Measurements from ENCODE around the gene SLC15A2. TPM values are rescaled to one million over a fixed set of nuclear protein-coding genes. Genes with fewer than 3 reads are reported as not detected.

SLC15A2 gene, protein sequence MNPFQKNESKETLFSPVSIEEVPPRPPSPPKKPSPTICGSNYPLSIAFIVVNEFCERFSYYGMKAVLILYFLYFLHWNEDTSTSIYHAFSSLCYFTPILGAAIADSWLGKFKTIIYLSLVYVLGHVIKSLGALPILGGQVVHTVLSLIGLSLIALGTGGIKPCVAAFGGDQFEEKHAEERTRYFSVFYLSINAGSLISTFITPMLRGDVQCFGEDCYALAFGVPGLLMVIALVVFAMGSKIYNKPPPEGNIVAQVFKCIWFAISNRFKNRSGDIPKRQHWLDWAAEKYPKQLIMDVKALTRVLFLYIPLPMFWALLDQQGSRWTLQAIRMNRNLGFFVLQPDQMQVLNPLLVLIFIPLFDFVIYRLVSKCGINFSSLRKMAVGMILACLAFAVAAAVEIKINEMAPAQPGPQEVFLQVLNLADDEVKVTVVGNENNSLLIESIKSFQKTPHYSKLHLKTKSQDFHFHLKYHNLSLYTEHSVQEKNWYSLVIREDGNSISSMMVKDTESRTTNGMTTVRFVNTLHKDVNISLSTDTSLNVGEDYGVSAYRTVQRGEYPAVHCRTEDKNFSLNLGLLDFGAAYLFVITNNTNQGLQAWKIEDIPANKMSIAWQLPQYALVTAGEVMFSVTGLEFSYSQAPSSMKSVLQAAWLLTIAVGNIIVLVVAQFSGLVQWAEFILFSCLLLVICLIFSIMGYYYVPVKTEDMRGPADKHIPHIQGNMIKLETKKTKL
- total RNA-seq (1 to 10 TPM; 1.4 to 4.0 (median 2.4) TPM), polyA plus RNA-seq (1 to 10 TPM in 2 of 3 donors, under 1 TPM in 1; 0.51 to 2.1 (median 1.2) TPM)
- long read RNA-seq, donor 1, result 0 reads
- long read RNA-seq, donor 2, full-length matches to known transcripts, result 1 of 1 reads
- long read RNA-seq, donor 2, partial matches to known transcripts, result 0 of 1 reads
- long read RNA-seq, donor 2, other reads (novel, unspliced or antisense), result 0 of 1 reads
- long read RNA-seq, donor 3, result 0 reads
- long read RNA-seq, donor 4, result 0 reads
- long read RNA-seq, donor 5, result 0 reads
- long read RNA-seq, donor 6, result 0 reads
- long read RNA-seq, donor 7, partial matches to known transcripts, result 0 of 1 reads
- long read RNA-seq, donor 7, other reads (novel, unspliced or antisense), result 0 of 1 reads
- long read RNA-seq, donor 8, result 0 reads
- long read RNA-seq, donor 9, result 0 reads
- long read RNA-seq, donor 10, result 0 reads

DNA sequence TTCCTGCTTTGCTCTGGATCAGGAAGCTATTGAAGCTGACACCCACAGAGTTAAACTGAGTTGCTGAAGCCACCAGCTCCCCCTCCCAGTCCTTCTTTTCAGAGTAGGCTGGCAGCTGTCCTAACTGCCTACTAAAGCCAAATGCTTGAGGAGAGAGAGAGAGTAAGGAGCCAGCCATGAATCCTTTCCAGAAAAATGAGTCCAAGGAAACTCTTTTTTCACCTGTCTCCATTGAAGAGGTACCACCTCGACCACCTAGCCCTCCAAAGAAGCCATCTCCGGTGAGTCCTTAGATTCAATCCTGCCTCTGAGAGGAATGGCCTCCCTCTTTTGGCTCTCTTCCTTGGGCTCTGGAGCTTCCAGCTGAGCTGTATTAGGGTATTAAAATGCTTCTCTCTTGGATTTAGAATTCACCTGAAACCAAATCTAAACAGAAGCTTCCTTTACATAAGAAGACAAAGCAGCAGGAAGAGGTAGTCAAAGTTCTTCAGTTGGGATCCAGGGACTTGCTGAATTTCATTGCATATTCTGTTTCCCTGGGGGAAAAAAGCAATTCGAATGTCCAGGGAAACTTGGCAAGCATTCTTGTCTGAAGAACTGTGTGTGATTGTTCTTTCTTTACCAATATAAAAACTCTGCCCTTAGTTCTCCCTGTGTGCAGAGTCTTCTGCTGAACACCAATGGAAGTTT is at the start of gene SLC15A2:
Gene SLC15A2 (plus strand): TSS at position 101 of the 690 bp plus-strand sequence. CDS start 76 bp downstream, at position 177.
- peak in 4 of 7 donors; percentile 17 to 19 (median 18) for DNase-seq
- intact Hi-C loops (cut with DNase I), result no loop called here
- no peak within 1 kb of the TSS for H3K4me3 ChIP-seq

DNA sequence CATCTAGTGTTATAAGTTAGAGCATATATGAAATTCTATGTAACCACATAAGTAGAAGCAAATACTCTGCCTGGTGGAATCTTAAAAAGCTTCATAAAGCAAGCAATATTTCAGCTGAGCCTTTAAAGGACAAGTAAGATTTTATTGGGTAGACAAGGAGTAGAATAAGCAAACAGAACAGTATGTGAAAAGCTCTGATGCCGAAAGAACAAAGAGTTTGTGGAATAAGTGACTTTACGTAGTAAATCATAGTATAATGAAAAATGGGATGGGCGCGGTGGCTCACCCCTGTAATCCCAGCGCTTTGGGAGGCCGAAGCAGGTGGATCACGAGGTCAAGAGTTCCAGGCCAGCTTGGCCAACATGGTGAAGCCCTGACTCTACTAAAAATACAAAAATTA is 49.3 kb upstream of the SLC15A2 start:
- TF ChIP-seq, protein P1, sequence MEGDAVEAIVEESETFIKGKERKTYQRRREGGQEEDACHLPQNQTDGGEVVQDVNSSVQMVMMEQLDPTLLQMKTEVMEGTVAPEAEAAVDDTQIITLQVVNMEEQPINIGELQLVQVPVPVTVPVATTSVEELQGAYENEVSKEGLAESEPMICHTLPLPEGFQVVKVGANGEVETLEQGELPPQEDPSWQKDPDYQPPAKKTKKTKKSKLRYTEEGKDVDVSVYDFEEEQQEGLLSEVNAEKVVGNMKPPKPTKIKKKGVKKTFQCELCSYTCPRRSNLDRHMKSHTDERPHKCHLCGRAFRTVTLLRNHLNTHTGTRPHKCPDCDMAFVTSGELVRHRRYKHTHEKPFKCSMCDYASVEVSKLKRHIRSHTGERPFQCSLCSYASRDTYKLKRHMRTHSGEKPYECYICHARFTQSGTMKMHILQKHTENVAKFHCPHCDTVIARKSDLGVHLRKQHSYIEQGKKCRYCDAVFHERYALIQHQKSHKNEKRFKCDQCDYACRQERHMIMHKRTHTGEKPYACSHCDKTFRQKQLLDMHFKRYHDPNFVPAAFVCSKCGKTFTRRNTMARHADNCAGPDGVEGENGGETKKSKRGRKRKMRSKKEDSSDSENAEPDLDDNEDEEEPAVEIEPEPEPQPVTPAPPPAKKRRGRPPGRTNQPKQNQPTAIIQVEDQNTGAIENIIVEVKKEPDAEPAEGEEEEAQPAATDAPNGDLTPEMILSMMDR (IDR thresholded peaks at IDR 0.05), result no peak
- no peak for TF ChIP-seq POLR2A (IDR thresholded peaks at IDR 0.05)
- no peaks in the 10 kb centered on the region for H3K27me3 ChIP-seq
- no peaks in the 10 kb centered on the region for H3K36me3 ChIP-seq (replicated peaks in 1 of 2)
- H3K27ac ChIP-seq, result no peak overlapping the region
- H3K4me1 ChIP-seq (replicated peaks in 1 of 2), result no peaks in the 10 kb centered on the region
- intact Hi-C loops (cut with DNase I), result no loop called here
- no peak for DNase-seq
- 94 to 98% (median 97%) methylated on average over 7 of the region's 7 CpGs for WGBS, 4 donors
- H3K9me3 ChIP-seq (replicated peaks in 1 of 3), result no peaks in the 10 kb centered on the region
- H3K4me3 ChIP-seq, result no peak overlapping the region

More for the DNA sequence above, at the start of gene SLC15A2:
- no peaks in the 10 kb centered on the region for H3K9me3 ChIP-seq (replicated peaks in 1 of 3)
- no peak within 1 kb of the TSS for H3K27ac ChIP-seq
- no peaks in the 10 kb centered on the region for H3K27me3 ChIP-seq
- no peaks in the 10 kb centered on the region for H3K36me3 ChIP-seq (replicated peaks in 1 of 2)
- 29 to 38% (median 35%) methylated on average over 3 of the region's 3 CpGs for WGBS, 4 donors
- H3K4me1 ChIP-seq (replicated peaks in 1 of 2), result peaks cover 0 to 8% of the 10 kb centered on the region in 2 donors
- TF ChIP-seq, protein P1 (IDR thresholded peaks at IDR 0.05), result no peak
- no peak for TF ChIP-seq POLR2A (IDR thresholded peaks at IDR 0.05)

DNA sequence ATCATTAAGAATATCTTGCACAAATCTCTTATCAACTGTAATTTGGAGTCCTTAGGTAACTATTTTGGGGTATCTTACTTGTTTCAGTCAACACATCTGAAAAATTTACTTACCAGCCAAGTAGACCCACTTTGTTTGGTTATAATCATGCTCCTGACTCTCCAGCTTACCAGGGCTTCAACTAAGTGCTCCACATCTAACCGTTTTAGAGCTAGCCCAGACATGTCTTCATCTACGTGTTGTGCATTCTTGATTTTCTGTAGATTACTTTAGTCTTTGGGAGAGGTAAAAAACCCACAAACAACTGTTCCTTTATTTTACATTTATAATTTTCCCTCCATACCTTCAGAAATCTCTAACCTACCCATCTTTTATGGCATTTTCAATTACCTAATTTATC is 41.9 kb upstream of the SLC15A2 start:
- H3K4me1 ChIP-seq (replicated peaks in 1 of 2), result no peaks in the 10 kb centered on the region
- intact Hi-C loops (cut with DNase I), result no loop called here
- no peaks in the 10 kb centered on the region for H3K27me3 ChIP-seq
- TF ChIP-seq, protein P1 (IDR thresholded peaks at IDR 0.05), result no peak
- TF ChIP-seq POLR2A (IDR thresholded peaks at IDR 0.05), result no peak
- 87 to 94% (median 91%) methylated on average over 2 of the region's 2 CpGs for WGBS, 4 donors
- no peak overlapping the region for H3K4me3 ChIP-seq
- no peak overlapping the region for H3K27ac ChIP-seq
- DNase-seq, result no peak
- no peaks in the 10 kb centered on the region for H3K9me3 ChIP-seq (replicated peaks in 1 of 3)
- no peaks in the 10 kb centered on the region for H3K36me3 ChIP-seq (replicated peaks in 1 of 2)
